Stimulated activated CD8-positive, alpha-beta memory T cell treated with anti-CD3 and anti-CD28 coated beads, Interleukin-4, amount 100 ng/mL, for 48 hours (primary cell): Measurements from ENCODE around the gene MAPKBP1.
A peak's percentile ranks its signal among the peaks of the same experiment; 100 is the strongest.
"Not testable (repeated sequence)": the region's sequence is repeated elsewhere in the genome, so short reads cannot be mapped to it uniquely, and the experiment has no call there.

Source experiments
- DNase-seq: peaks from one replicate; pipeline ENCODE4 v3.0.0-alpha.2; 2020

MAPKBP1 gene, protein sequence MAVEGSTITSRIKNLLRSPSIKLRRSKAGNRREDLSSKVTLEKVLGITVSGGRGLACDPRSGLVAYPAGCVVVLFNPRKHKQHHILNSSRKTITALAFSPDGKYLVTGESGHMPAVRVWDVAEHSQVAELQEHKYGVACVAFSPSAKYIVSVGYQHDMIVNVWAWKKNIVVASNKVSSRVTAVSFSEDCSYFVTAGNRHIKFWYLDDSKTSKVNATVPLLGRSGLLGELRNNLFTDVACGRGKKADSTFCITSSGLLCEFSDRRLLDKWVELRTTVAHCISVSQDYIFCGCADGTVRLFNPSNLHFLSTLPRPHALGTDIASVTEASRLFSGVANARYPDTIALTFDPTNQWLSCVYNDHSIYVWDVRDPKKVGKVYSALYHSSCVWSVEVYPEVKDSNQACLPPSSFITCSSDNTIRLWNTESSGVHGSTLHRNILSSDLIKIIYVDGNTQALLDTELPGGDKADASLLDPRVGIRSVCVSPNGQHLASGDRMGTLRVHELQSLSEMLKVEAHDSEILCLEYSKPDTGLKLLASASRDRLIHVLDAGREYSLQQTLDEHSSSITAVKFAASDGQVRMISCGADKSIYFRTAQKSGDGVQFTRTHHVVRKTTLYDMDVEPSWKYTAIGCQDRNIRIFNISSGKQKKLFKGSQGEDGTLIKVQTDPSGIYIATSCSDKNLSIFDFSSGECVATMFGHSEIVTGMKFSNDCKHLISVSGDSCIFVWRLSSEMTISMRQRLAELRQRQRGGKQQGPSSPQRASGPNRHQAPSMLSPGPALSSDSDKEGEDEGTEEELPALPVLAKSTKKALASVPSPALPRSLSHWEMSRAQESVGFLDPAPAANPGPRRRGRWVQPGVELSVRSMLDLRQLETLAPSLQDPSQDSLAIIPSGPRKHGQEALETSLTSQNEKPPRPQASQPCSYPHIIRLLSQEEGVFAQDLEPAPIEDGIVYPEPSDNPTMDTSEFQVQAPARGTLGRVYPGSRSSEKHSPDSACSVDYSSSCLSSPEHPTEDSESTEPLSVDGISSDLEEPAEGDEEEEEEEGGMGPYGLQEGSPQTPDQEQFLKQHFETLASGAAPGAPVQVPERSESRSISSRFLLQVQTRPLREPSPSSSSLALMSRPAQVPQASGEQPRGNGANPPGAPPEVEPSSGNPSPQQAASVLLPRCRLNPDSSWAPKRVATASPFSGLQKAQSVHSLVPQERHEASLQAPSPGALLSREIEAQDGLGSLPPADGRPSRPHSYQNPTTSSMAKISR (N-terminal part only)

DNA sequence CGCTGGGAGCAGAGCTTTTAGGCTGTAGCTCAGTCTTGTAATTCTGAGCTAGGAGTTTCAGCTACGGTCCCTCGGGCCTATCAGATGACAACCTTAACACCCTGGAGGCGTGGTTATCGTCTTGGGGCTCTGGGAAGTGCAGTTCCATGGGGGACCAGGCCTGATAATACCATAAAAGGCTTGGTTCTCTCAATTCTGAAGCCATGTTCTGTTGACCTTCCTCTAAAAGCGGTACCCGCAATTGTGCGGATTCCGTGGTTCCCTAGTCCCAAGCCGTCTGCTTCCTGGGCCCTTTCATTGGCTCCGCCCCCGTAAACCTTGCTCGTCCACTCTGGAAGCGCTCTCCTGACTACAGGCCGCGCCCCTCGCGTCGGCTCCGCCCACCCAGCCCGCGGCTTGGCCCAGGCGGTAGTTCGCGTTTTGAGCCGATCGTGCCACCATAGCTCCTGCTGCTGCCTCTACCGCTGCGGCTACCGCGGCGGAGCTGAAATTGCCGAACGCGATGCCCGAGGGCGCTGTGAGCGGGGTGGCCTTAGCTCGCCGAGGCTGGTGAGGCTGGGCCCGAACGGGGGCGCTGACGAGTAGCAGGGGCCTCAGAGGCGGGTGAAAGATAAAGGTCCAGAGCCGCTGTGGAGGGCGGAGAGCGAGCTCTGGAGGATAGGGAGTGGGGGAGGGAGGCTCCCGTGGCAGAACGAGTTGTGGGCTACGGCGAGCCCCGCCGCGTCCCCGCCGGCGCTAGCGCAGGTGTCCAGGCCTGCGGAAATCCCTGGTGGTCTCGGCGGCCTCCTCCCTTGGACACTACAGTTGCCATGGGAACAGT, at the start of gene MAPKBP1:
TSS of gene MAPKBP1 (plus strand) at position 423 of the 820 bp plus-strand sequence. CDS start 792 bp downstream, outside the sequence.
- DNase-seq: peak; percentile 97

DNA sequence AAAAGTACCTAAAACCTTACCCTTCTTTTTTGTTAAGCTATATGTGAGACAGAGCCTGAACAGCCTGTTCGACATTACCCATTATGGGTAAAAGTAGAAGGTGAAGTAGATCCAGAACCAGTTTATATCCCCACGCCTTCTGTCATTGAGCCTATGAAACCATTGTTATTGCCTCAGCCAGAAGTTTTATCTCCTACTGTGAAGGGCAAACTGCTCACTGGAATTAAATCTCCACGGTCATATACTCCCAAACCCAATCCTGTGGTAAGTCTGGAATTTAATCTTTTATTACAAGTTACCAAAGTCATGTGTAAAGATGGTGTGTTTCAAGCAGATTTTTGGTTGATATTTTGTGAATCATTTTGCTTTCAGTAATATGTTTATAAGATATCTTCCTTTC, 47.1 kb upstream of the MAPKBP1 start:
- DNase-seq: no peak

DNA sequence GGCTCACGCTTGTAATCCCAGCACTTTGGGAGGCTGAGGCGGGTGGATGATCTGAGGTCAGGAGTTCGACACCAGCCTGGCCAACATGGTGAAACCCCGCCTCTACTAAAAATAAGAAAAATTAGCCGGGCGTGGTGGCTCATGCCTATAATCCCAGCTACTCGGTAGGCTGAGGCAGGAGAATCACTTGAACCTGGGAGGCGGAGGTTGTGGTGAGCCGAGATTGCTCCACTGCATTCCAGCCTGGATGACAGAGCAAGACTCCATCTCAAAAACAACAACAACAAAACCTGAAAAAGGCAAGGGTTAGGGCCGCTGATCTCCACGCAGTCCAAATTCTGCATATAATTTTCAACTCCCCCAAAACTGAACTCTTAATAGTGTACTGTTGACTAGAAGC, 46.2 kb upstream of the MAPKBP1 start:
- not testable (repeated sequence) for DNase-seq

DNA sequence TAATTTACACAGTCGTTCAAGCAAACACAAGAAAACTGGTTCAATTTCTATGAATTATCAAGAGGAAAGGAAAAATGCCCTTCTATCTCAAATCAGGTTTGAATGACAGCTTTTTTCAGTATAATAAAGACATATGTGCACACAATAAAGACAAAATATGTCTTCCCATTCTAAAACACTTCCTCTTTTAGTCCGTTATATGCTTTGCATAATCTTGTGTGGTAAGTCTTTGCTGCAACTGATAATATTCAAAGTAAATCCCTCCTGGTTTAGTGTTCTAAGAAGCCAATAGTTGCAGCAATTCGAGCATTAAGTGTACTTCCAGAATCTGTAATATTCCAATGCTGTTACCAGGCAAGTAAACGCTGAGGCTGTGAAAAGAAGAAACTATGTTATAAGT, 43.7 kb upstream of the MAPKBP1 start:
- no peak for DNase-seq

DNA sequence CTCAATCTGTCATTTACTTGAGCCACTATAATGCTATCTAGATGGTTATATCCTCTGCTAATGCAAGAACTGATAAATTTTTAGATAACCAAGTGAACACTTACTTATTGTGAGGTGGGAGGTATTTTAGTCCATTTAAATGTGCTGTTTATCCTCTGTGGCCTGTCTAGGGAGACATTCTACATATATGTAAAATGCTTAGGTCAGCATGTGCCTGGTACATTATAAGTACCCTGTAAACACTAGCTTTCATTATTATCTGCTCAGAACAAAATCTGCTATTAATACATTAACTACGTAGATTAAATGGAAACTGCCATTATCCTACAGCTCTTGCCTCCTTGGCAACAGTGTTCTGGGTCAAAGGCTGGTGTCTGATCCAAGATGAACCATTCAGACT, 41.8 kb upstream of the MAPKBP1 start:
- DNase-seq: no peak

DNA sequence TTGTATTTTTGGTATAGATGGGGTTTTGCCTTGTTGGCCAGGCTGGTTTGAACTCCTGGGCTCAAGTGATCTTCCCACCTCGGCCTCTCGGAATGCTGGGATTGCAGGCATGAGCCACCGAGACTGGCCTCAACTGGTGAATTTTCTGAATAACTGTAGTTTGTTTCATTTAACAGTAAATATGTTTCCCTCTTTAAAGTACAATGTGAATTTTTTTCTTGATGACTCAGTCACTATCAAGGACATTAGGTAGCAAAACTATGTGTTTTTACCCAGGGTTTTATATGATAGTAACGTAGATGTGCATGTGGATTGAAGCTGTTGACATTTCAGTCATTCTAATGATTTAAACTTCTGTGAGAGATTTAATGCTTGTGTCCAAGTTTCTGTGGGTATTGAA, 40.2 kb upstream of the MAPKBP1 start:
- no peak for DNase-seq

DNA sequence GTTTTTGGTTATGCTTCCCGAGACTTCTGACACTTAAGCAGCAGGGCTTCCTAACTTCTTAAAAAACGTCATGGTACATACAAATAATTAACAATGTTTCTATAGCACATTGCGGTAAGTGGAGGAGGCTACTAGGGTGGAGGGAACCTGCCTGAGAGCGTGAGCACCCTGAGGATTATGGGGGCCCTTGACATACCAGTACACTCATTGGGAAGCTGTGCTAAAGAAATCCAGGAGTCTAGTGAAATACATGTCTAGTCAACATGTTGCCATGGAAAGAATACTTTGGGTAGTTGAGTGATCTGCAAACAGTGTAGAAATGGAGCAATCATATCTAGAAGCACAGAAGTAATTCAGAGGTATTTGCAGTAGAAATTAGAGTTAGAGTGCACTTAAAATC, 39.2 kb upstream of the MAPKBP1 start:
- no peak for DNase-seq

DNA sequence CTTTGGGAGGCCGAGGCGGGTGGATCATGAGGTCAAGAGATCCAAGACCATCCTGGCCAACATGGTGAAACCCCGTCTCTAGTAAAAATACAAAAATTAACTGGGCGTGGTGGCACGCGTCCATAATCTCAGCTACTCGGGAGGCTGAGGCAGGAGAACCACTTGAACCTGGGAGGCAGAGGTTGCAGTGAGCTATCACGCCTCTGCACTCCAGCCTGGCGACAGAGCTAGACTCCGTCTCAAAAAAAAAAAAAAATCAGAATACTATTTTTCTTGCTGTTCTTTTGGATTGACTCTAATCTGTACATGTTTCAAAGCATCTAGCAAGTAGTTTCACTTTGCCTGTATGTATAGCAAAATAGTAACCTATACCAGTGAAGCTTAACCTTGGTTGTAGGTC, 38.8 kb upstream of the MAPKBP1 start:
- DNase-seq: not testable (repeated sequence)

DNA sequence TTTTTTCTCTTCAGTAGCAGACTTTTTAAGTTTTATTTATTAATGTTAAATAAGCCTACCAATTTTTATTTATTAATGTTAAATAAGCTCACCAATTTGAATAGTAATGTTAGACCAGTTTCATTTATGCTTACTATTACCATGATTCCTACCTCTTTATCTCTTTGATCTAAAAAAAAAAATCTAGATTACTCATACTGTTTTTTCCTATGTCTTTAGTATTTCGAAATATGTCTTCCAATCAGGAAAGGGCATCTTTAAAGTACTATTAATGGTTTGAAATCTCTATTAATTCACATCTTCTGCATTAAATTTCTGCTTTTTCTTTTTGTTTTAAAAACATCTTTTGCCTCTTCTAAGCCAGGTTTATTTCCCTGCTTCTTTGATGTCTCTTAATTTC, 27.5 kb upstream of the MAPKBP1 start:
- DNase-seq: no peak

DNA sequence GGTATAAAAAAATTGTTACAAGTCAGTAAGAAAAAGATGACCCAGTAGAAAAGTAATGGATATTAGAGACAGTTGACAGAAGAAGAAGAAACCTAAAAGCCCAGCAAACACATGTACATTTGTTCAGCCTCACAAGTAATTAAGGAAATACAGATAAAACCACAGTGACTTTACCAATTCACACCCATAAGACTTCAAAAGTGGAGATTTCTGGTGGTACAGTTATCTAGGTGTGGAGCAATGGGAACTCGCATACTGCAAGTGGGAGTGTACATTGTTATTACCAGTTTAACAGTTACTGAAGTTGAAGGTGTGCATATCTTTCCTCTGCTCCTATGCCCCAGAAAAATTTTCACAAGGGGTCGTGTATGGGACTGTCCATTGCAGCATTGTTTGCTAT, 18.1 kb upstream of the MAPKBP1 start:
- DNase-seq: no peak

DNA sequence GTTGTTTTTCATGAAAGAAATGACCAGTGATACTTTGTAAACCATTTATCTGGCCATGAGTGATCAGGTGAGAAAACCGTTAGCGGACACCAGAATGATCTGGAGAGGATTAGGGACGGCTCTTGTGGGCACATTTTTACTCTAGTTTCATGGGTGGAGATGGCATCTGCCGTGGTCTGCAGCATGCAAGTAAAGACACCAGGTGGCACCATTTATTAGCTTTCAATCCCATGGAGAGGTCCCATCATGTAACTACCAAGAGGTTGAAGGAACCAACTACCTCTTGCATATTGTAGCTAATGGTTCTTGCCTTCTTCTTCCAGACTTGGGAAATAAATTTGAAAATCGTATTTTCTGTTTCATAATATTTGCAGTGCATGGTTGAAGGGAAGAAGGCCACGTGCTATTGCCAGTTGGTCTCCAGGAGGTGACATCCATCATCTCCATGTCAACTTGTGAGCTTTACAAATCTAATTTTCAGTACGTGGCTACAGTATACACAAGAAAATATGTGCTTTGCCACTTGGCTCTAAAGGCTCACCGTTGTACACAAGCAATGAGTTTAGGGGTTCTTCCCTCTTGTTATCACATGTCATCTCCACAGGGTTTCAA, 1.5 kb upstream of the MAPKBP1 start:
- peak; percentile 56 for DNase-seq

DNA sequence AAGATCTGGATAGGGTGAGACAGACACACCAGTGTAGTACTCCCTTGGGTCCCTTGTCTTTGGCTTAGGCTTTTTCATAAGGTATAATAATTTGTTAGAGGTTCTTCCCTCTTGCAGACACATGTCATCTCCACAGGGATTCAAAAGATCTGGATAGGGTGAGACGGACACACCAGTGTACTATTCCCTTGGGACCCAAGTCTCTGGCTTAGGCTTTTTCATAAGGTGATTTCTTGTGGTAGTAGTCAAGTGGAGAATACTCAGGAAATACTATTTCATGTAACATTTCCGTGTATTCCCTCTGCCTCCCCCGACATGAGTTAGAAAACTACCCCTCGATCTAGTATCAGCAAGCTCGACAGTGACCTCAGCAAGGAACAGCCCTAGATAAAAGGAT, 954 bp upstream of the MAPKBP1 start:
- DNase-seq: no peak

DNA sequence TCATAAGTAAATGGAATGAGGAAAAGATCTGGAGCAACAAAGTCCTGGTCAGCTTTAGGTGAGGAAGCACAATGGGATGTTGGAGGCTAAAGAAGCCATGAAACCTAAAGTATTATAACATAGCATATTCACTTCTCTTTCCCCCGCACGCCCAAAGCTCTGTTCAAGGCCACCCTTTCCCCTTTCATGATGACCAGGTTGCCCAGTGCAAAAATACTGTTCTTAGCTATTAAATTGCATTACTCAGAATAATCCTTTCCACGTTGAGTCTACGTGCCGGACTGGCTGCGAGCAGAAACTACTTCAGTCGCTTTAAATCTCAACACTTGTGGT, 589 bp upstream of the MAPKBP1 start:
- DNase-seq: no peak

DNA sequence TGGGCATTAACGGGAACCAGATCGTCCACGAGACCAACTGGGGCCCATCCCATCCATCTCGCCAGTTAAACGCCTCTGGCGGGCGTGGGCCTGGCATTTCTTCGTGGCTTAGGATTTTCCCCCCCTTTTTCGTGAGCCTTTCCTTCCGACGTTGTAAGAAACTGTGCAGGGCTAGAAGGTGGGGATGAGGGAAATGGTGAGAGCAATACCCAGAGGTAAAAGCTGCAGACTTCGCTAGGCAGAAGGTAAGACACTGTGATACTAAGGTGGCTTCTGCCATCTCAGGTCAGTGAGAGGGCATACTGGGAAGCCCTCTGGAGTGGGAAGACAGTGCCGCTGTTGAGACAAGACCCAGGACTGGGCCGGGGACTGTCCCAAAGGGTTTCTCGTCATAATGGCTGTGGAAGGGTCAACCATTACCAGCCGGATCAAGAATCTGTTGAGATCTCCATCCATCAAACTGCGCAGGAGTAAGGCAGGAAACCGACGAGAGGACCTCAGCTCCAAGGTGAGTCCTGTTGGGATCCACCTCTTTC, 666 bp downstream of the MAPKBP1 start:
- peak; percentile 42 for DNase-seq

DNA sequence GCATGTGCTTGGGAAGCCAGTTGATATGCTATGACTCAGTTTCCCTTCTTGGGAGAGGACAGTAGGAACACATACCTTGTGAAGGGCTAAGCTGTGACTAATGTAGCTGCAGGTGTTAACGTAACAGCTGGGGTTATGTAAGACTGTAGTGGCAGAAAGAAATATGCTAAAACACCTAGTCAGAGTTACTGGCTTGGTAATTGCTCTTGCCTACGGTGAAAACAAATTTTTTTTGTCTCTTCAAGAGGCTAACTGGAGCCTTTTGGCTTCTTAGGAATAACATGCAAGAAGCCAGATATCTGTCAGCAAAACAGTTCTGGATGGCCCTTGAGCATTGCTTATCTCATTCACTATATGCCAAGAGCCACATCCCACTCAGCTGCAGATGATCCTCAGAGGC, 1.4 kb downstream of the MAPKBP1 start:
- DNase-seq: no peak

DNA sequence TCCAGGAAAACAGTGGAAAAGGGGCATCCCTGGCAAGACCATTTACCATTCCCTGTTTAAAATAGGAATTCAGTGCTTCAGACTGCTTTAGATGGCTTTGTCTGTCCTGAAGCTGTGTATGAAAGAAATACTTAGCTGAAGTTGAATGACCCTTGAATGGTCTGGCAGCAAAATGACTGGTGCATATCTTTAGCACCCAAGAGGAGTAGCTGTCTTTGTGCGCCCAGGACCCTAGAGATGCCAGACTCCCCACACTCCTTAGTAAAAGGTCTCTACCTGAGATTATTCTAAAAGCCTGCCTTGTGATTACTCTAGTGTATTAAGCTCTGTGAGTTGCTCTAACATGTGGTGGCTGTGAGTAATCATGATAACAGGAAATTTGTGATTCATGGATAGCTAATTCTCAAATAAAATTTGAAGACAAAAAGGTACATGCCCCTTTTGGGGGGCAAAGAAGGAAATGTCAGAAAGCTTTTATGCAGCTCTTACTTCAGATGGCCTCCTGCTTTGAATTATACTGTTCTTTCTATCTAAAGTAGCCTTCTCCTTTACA, 3.2 kb downstream of the MAPKBP1 start:
- no peak for DNase-seq

DNA sequence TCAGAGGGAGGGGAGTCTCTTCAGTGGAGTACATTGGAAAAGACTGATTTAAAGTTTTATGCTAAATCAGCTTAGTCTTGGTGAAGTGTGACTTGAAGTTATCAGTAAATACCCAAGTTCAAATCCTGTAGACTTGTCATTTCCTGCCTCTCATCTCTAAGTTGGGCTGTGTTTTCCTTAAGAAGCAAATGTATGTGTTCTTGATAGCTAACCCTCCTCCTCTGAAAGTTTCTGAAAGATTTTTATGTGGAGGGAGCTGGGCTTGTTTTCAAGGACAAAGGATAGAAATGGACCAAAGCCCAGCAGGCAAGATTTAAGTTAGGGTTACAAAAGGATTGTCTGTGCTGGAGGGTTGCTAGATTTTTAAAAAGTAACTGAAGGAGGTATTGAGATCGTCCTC, 4.2 kb downstream of the MAPKBP1 start:
- DNase-seq: no peak

DNA sequence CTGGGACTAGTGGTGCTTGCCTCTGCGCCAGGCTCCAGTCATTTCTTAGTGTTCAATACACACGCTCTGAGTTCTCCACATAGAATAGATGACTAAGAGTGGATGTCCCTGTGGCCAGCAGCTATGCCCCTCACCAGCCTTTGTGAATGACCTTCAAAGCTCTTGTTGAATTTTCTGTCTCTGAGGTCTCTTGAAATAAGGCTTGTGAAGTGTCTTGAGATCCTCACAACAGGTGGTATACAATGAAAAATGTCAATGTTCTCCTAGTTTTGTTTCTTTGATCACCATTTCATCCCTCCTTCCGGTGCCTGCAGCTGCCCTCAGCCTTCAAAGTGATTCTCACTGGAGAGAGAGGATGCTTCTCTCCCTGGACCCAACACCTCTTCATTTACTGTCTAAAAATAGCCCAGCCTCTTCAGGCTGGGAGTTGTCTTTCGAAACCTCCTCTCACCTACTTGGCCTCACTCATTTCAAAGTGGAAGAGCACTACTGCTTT, 5.4 kb downstream of the MAPKBP1 start:
- DNase-seq: no peak

DNA sequence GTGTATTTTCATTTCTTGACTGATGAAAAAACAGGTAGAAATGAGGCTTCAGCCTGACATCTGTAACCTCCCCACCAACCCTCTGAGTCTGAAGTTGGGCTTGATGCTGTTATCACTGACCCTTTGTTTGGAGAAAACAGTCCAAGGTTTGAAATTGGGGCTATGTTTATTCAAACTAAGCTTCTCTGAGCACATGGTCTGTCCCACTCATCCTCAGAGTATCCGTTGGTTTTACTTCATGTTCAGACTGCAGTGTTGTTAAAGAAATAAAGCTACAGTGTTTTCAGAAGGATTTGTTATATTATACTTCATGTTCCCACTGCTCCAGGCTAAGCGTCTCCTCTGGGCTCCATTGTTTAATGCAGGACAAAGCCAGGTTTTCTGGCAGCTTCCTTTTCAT, 6.0 kb downstream of the MAPKBP1 start:
- no peak for DNase-seq

DNA sequence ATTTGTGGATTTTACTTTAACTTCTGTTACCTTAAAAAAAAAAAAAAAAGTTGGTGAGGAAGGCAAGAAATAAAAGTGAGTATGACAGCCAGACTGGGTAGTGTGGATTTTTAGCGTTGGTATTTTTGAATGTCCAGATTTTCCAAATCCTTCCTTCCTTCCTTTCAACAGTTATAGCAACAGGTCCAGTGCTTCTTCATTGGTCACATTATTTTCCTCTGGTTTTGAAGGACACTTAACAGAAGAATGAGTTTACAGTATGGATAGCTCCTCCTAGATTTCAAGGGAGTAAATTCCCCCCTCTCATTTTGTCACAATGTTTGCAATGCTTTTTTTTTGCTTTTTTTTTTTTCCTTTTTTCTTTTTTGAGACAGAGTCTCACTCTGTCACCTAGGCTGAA, 6.4 kb downstream of the MAPKBP1 start:
- no peak for DNase-seq
